GM21515 (cell line): ENCODE measurements around the gene PREX1.
"Not testable (repeated sequence)": the region's sequence is repeated elsewhere in the genome, so short reads cannot be mapped to it uniquely, and the experiment has no call there.

ENCODE experiments used
- ATAC-seq: cut with Tn5 transposase; IDR thresholded peaks from one replicate; pipeline ENCODE4 v1.9.1; 2021; ENCODE audit not compliant: unreplicated experiment

Gene PREX1, protein sequence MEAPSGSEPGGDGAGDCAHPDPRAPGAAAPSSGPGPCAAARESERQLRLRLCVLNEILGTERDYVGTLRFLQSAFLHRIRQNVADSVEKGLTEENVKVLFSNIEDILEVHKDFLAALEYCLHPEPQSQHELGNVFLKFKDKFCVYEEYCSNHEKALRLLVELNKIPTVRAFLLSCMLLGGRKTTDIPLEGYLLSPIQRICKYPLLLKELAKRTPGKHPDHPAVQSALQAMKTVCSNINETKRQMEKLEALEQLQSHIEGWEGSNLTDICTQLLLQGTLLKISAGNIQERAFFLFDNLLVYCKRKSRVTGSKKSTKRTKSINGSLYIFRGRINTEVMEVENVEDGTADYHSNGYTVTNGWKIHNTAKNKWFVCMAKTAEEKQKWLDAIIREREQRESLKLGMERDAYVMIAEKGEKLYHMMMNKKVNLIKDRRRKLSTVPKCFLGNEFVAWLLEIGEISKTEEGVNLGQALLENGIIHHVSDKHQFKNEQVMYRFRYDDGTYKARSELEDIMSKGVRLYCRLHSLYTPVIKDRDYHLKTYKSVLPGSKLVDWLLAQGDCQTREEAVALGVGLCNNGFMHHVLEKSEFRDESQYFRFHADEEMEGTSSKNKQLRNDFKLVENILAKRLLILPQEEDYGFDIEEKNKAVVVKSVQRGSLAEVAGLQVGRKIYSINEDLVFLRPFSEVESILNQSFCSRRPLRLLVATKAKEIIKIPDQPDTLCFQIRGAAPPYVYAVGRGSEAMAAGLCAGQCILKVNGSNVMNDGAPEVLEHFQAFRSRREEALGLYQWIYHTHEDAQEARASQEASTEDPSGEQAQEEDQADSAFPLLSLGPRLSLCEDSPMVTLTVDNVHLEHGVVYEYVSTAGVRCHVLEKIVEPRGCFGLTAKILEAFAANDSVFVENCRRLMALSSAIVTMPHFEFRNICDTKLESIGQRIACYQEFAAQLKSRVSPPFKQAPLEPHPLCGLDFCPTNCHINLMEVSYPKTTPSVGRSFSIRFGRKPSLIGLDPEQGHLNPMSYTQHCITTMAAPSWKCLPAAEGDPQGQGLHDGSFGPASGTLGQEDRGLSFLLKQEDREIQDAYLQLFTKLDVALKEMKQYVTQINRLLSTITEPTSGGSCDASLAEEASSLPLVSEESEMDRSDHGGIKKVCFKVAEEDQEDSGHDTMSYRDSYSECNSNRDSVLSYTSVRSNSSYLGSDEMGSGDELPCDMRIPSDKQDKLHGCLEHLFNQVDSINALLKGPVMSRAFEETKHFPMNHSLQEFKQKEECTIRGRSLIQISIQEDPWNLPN (N-terminal part only)

DNA sequence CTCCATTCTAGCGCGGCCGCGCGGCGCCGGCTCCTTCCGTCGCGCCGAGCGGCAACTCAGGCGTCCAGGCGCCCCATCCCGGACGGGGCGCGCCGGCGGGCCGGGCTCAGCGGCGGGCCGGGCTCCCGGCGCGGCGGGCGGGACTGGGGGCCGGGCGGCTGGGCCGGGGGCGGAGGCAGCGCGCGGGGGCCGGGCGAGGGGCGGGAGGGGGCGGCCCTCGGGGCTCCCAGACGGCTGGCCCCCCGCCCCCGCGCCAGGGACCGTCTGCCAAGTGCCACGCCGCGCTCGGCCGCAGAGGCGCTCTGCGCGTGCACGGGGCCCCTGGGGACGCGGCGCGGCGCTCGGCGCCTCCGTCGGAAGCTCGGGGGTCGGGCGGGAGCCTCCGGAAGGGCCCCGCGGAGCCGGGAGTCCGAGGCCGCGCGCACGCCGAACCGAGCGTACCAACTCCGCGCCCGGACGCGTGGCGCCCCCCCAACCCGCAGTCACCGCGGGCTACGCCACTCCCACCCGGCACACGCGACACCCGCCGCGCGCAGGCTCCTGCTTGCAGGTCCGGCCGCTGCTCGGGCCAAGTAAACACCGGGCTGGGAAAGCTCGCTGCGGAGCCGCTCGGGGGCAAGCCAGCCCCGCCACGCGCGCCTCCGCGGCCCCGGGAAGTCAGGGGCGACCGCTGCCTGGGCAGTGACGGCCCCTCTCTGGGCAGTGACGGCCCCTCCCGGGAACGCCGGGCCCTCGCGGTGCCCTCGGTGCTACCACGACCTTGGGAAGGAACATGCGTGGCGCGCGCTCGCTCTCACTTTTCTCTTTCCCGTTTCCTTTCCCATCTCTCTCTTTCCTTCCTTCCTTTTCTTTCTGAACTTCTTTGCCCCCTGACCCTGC, at the start of gene PREX1:
Gene PREX1 (minus strand): TSS at position 145 of the 879 bp plus-strand sequence. CDS start 139 bp downstream, at position 6.
- ATAC-seq = peak; percentile 46

GRCh38 chr20:48877304-48877703, 49.5 kb upstream of the PREX1 start:
- ATAC-seq = no peak

DNA sequence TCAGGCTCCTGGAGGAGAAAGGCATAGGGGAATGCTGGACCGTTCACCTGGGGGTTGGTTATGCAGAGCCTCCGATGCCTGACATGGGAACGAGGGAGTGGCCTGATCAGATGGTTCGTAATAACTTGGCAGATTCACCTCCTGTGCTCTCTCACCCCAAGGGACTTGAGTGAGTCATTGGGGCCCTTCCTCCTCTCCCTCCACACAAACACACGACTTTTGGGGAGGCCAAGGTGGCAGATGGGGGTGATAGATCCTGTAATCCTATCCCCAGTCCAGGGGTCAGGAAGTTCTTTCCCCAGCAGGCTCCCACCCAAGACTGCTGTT, 48.1 kb upstream of the PREX1 start:
- no peak for ATAC-seq

DNA sequence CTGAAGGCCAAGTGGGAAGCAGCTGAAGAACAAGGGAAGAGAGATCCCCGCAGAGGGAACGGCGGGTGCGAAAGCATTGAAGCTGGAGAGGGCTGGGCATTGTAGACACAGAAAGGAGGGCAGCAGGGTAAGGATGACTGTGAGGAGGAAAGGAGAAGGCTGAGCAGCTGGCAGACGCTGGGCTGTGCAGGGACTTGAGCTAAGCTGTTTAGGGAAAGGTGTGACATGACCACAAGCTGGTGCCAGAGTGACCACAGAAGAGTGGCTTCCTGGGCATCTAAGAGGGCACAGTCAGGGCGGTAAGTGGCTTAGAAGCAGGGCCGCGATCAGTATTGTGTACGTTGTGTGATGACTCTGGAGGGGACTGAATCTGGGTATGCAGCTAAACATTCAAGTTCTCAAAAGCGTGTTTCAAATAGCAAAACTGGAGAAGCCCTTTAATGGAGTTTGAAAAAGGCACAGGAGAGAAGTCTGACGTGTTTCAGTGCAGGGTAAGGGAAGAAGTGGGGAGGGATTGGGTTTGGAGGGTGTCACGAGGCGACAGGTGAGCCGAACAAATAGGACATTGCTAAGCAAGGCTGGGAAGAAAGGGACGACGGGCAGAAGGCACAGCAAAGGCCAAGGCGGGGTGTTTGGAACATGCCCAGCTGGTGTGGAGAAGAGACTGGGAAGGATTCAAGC, 47.6 kb upstream of the PREX1 start:
- ATAC-seq = no peak

- not testable (repeated sequence) for ATAC-seq
Measured at GRCh38 chr20:48869442-48869841, 41.6 kb upstream of the PREX1 start.

DNA sequence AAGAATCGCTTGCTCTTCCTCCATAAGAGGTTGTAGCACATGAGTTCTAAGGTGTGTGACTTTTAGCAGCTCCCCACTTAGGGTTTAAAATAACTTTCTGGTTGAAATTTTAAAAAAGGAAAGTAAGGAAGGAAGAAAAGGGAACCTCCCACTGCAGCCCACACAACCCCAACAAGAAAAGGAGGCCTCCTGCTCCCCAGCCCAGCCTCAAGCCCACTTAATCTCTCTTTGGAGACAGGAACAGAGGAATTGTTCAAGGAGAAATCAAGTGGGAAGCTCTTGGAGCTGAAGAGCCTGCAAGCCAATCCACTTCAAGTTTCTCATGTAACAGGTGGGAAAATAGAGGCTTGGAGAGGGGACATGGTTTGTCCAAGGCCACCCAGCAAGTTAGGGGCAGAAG, 39.1 kb upstream of the PREX1 start:
- ATAC-seq = no peak

- ATAC-seq = no peak
Measured at GRCh38 chr20:48864738-48865318, 37.0 kb upstream of the PREX1 start.

- no peak for ATAC-seq
Measured at GRCh38 chr20:48864254-48864653, 36.5 kb upstream of the PREX1 start.

- ATAC-seq = no peak
Measured at GRCh38 chr20:48862279-48862678, 34.5 kb upstream of the PREX1 start.

- no peak for ATAC-seq
Measured at GRCh38 chr20:48861444-48861843, 33.6 kb upstream of the PREX1 start.

- no peak for ATAC-seq
Measured at GRCh38 chr20:48858075-48858790, 30.4 kb upstream of the PREX1 start.

DNA sequence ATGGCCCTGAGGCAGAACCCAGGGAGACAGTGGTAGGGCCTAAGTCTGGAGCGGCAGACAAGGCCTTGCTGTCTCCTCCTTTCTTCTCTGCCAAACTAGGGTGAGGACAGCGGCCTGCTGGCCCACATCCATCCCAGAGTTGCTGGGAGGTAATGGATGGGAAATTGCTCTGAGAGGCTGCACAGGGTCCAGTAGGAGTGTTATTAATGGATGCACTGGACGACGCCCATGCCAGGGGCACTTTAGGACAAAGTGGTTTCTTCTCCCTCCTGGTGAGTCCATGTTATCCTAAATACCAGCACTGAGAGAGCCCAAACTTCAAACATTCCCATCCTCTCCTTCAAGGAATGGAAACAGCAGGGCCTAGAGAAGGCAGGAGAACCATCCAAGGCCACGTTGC, 28.3 kb upstream of the PREX1 start:
- no peak for ATAC-seq

- no peak for ATAC-seq
Measured at GRCh38 chr20:48855046-48855445, 27.2 kb upstream of the PREX1 start.

DNA sequence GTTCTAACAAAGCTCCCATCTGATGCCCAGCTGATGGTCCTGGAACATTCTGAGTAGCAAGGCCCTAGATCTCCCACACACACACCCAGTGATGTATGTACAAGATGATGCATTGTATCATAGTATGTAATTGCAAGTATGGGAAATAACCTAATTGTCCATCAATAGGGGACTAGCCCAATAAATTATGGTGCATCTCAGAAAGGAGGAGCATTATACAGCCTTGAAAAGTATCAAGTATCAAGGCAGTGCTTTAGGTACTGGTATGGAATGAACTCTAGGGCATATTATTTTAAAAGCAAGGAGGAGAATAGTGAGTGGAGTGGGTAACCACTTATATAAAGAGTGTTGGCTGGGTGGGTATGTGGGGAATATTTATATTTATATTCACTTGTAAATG, 24.8 kb upstream of the PREX1 start:
- ATAC-seq = no peak

DNA sequence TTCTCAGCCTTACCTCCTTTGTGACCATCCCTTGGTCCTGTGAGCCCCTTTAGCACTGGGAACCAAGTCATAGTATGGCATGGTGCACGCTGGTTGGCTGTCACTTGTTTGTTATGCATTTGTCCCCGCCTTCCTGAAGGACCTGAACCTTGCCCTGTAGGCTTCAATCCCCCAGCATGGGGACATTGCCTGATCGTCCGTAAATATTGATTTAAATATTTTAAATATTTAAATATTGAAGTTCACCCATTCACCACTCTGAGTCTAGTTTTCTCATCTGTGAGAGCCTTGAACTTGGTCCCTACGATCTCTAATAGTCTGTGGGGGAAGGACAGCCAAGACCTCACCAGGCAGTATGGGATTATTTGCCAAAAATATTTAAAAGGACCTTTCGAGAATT, 23.8 kb upstream of the PREX1 start:
- no peak for ATAC-seq

DNA sequence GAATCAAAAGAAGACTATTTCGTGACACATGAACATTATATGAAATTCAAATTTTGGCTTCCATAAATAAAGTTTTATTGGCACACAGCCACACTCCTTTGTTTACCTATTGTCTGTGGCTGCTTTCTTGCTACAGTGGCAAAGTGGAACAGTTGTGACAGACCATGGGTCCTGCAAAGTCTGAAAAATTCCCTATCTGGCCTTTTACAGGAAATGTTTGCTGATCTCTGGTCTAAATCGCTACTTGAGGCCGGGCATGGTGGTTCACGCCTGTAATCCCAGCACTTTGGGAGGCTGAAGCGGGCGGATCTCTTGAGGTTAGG, 23.1 kb upstream of the PREX1 start:
- no peak for ATAC-seq

- no peak for ATAC-seq
Measured at GRCh38 chr20:48850257-48850976, 22.6 kb upstream of the PREX1 start.

DNA sequence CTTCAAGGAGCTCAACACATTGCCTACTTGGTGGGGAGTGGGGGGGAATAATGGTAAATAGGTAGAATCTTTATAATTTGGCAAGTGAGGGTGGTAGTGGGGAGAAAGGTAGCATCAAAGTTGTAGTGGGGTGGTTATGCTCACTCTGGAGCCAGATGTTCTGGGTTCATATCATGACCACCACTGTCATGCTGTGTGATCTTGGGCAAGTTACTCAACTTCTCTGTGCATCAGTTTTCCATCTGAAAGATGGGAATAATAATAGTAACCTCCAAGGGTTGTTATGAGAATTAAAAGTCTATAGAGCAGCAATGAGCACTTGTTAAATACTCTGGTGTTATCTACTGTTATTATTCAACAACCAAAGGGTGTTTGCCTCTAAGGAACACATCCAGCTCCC, 22.0 kb upstream of the PREX1 start:
- ATAC-seq = no peak
